ENCODE data around the gene SARM1. TPM values are rescaled to one million over a fixed set of nuclear protein-coding genes. Genes with fewer than 3 reads are reported as not detected.

Gene SARM1
- polyA plus RNA-seq, 1 of the 3 experiments (the other 2 are of a cell fraction), result 17.4 TPM

DNA sequence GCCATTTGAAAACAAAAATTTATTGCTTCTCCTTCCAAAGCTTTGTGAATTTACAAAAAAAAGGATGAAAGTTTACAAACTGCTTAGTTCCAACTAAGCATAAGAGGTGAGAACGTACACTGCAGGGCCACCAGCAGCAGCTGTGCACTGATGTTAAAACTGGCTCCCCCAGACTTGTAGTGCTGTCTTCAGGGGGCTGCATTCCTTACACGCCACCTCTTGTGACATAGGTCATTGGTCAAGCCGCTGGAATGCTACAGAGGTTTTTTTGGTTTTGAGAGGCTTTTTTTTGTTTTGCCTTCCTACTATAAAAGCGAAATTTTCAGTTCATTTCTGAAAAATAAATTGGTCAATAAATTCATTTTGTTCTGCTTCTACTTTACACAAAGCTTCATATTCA lies 43.2 kb upstream of the SARM1 start:
- H3K27me3 ChIP-seq (ENCODE audit: insufficient read depth), result no peaks in the 10 kb centered on the region
- H3K27ac ChIP-seq (ENCODE audit: low read depth in 2 of 2, low read length in 1 of 2), result no peak overlapping the region
- DNase-seq, result no peak
- H3K9me3 ChIP-seq, result no peaks in the 10 kb centered on the region
- H2AFZ ChIP-seq (ENCODE audit: low read depth), result no peak overlapping the region
- H3K4me1 ChIP-seq (ENCODE audit: control insufficient read depth in 1 of 2, insufficient read depth in 2 of 2, low read depth in 1 of 2, low read length in 1 of 2), result peaks cover 0 to 2% of the 10 kb centered on the region in 2 experiments; a peak in 1 of 4 replicates
- no peak overlapping the region for H3K9ac ChIP-seq
- peaks cover 4% of the 10 kb centered on the region for H3F3A ChIP-seq (replicated peaks; ENCODE audit: insufficient read depth)
- no peak overlapping the region for H3K4me3 ChIP-seq (ENCODE audit: low read depth in 2 of 2, low read length in 1 of 2)
- peaks cover 24% of the 10 kb centered on the region for H3K79me2 ChIP-seq (ENCODE audit: insufficient read depth)
- WGBS (ENCODE audit: low lambda C conversion rate), result 90% methylated on average over 4 of the region's 4 CpGs
- TF ChIP-seq EZH2phosphoT487 (IDR thresholded peaks at IDR 0.05; ENCODE audit: borderline replicate concordance, low read depth), result no peak
- no peak for TF ChIP-seq YY1 (IDR thresholded peaks at IDR 0.05; ENCODE audit: low read depth)
- no peak for TF ChIP-seq EP300 (IDR thresholded peaks at IDR 0.05; ENCODE audit: borderline replicate concordance in 1 of 2, low read depth in 1 of 2, low read length in 1 of 2)
- TF ChIP-seq FOXJ3 (CRISPR knock-in tag; IDR thresholded peaks at IDR 0.05), result no peak
- no peak for TF ChIP-seq GABPA (IDR thresholded peaks at IDR 0.05; ENCODE audit: low read depth)
- no peak for TF ChIP-seq FOSL2 (IDR thresholded peaks at IDR 0.05; ENCODE audit: borderline replicate concordance, low read depth)
- no peak for TF ChIP-seq FOXM1 (IDR thresholded peaks at IDR 0.05; ENCODE audit: low read depth)
- TF ChIP-seq, protein P1, sequence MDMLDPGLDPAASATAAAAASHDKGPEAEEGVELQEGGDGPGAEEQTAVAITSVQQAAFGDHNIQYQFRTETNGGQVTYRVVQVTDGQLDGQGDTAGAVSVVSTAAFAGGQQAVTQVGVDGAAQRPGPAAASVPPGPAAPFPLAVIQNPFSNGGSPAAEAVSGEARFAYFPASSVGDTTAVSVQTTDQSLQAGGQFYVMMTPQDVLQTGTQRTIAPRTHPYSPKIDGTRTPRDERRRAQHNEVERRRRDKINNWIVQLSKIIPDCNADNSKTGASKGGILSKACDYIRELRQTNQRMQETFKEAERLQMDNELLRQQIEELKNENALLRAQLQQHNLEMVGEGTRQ (IDR thresholded peaks at IDR 0.05; ENCODE audit: borderline replicate concordance, low read depth, low read length), result no peak
- TF ChIP-seq RAD21 (IDR thresholded peaks at IDR 0.05; ENCODE audit: low read length), result no peak
- TF ChIP-seq RCOR1 (IDR thresholded peaks at IDR 0.05; ENCODE audit: low read length), result no peak
- no peak for TF ChIP-seq ELF1 (IDR thresholded peaks at IDR 0.05)
- TF ChIP-seq MXI1 (IDR thresholded peaks at IDR 0.05; ENCODE audit: low read depth, low read length), result no peak
- no peak for TF ChIP-seq TAF1 (IDR thresholded peaks at IDR 0.05; ENCODE audit: borderline replicate concordance, low read depth, low read length)
- peaks cover 25 to 50% of the 10 kb centered on the region in 2 experiments for H3K36me3 ChIP-seq (replicated peaks in 1 of 2; ENCODE audit: control insufficient read depth in 1 of 2, insufficient read depth in 2 of 2, low read length in 1 of 2)
- H4K20me1 ChIP-seq (ENCODE audit: insufficient read depth), result no peaks in the 10 kb centered on the region; the same call in 1 of the 2 replicates
- ChIA-PET CTCF (interaction anchor here (0.8 to 2.4 kb wide), 2 partner anchors 8 to 448 kb away, joined by 4 to 9 read pairs; no protein-coding TSS in a partner anchor), POLR2A (no interaction called here)
- no peak overlapping the region for H3K4me2 ChIP-seq
- no peaks in the 10 kb centered on the region for H3K9me2 ChIP-seq

DNA sequence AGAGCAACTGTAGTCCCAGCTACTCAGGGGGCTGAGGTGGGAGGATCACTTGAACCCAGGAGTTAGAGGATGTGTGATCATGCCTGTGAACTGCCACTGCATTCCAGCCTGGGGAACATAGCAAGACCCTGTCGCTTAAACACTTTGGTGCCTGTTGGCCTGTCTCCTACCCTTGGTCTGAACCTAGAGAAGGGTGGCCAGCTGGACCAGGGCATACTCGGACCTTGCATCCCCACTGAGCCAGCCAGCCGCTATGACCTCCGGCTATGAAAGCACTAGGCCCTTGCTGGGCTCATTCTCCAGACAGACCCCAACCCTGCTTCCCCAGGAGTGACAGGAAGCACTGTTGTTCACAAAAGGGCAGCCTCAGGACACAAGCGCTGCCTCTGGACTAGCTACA lies 40.8 kb upstream of the SARM1 start:
- Histone ChIP-seq H3K27ac (ENCODE audit: low read depth in 2 of 2, low read length in 1 of 2) (no peak overlapping the region), H3K4me1 (ENCODE audit: control insufficient read depth in 1 of 2, insufficient read depth in 2 of 2, low read depth in 1 of 2, low read length in 1 of 2) (peaks cover 9 to 11% of the 10 kb centered on the region in 2 experiments; a peak in 2 of 4 replicates), H4K20me1 (ENCODE audit: insufficient read depth) (peaks cover 6% of the 10 kb centered on the region; the same call in 1 of the 2 replicates), H3K4me2 (no peak overlapping the region), H3K4me3 (ENCODE audit: low read depth in 2 of 2, low read length in 1 of 2) (no peak overlapping the region), H3K9me2 (no peaks in the 10 kb centered on the region), H3K9ac (no peak overlapping the region), H3K27me3 (ENCODE audit: insufficient read depth) (no peaks in the 10 kb centered on the region), H2AFZ (ENCODE audit: low read depth) (no peak overlapping the region), H3K9me3 (no peaks in the 10 kb centered on the region), H3K36me3 (replicated peaks in 1 of 2; ENCODE audit: control insufficient read depth in 1 of 2, insufficient read depth in 2 of 2, low read length in 1 of 2) (peaks cover 25 to 50% of the 10 kb centered on the region in 2 experiments), H3F3A (replicated peaks; ENCODE audit: insufficient read depth) (peaks cover 4% of the 10 kb centered on the region), H3K79me2 (ENCODE audit: insufficient read depth) (peaks cover 42% of the 10 kb centered on the region)
- no peak for DNase-seq
- TF ChIP-seq, protein P2, sequence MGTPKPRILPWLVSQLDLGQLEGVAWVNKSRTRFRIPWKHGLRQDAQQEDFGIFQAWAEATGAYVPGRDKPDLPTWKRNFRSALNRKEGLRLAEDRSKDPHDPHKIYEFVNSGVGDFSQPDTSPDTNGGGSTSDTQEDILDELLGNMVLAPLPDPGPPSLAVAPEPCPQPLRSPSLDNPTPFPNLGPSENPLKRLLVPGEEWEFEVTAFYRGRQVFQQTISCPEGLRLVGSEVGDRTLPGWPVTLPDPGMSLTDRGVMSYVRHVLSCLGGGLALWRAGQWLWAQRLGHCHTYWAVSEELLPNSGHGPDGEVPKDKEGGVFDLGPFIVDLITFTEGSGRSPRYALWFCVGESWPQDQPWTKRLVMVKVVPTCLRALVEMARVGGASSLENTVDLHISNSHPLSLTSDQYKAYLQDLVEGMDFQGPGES (IDR thresholded peaks at IDR 0.05; ENCODE audit: low read depth, low read length), result no peak
- ChIA-PET POLR2A (interaction anchor here (1.4 kb wide), 1 partner anchor 11 kb away, joined by 4 read pairs; no protein-coding TSS in a partner anchor), CTCF (interaction anchor here (0.7 to 1.5 kb wide), 4 partner anchors 8 to 24 kb away, joined by 3 to 7 read pairs (median 4); no protein-coding TSS in a partner anchor)
- 100% methylated on average over 2 of the region's 5 CpGs for WGBS (ENCODE audit: low lambda C conversion rate)
